ENCODE data around the gene PPFIA2.

The PPFIA2 gene

GRCh38 chr12:81333812-81334211, 425.3 kb downstream of the PPFIA2 start:
- DNase-seq: no peak

GRCh38 chr12:81332054-81332453, 427.1 kb downstream of the PPFIA2 start:
- no peak for DNase-seq

GRCh38 chr12:81330480-81330879, 428.7 kb downstream of the PPFIA2 start:
- DNase-seq: no peak

GRCh38 chr12:81329085-81329484, 430.1 kb downstream of the PPFIA2 start:
- no peak for DNase-seq

- DNase-seq: no peak
Measured at GRCh38 chr12:81327425-81327824, 431.7 kb downstream of the PPFIA2 start.

GRCh38 chr12:81325086-81325485, 434.1 kb downstream of the PPFIA2 start:
- DNase-seq: no peak

- DNase-seq: no peak
Measured at GRCh38 chr12:81314903-81315531, 444.1 kb downstream of the PPFIA2 start.

- no peak for DNase-seq
Measured at GRCh38 chr12:81303935-81304334, 455.2 kb downstream of the PPFIA2 start.

- no peak for DNase-seq
Measured at GRCh38 chr12:81300454-81300853, 458.7 kb downstream of the PPFIA2 start.

- DNase-seq: no peak
Measured at GRCh38 chr12:81297601-81298000, 461.5 kb downstream of the PPFIA2 start.

GRCh38 chr12:81296556-81297305, 462.4 kb downstream of the PPFIA2 start:
- no peak for DNase-seq

- DNase-seq: no peak
Measured at GRCh38 chr12:81295251-81295650, 463.9 kb downstream of the PPFIA2 start.

GRCh38 chr12:81294325-81295190, 464.6 kb downstream of the PPFIA2 start:
- DNase-seq: no peak

- no peak for DNase-seq
Measured at GRCh38 chr12:81288651-81289050, 470.5 kb downstream of the PPFIA2 start.

- no peak for DNase-seq
Measured at GRCh38 chr12:81284137-81284536, 475.0 kb downstream of the PPFIA2 start.

- DNase-seq: no peak
Measured at GRCh38 chr12:81274637-81275529, 484.3 kb downstream of the PPFIA2 start.

GRCh38 chr12:81270385-81270784, 488.8 kb downstream of the PPFIA2 start:
- no peak for DNase-seq

- DNase-seq: no peak
Measured at GRCh38 chr12:81263072-81263471, 496.1 kb downstream of the PPFIA2 start.

- no peak for DNase-seq
Measured at GRCh38 chr12:81261508-81262207, 497.5 kb downstream of the PPFIA2 start.

GRCh38 chr12:81259360-81259759, 499.8 kb downstream of the PPFIA2 start:
- no peak for DNase-seq

GRCh38 chr12:81257947-81258551, 501.1 kb downstream of the PPFIA2 start:
- no peak for DNase-seq

GRCh38 chr12:81255947-81256346, 503.2 kb downstream of the PPFIA2 start:
- no peak for DNase-seq
